Measurements from ENCODE around the gene FHAD1.
"Not testable (repeated sequence)": the region's sequence is repeated elsewhere in the genome, so short reads cannot be mapped to it uniquely, and the experiment has no call there.

The FHAD1 gene

GRCh38 chr1:15350151-15350550, 103.1 kb downstream of the FHAD1 start:
- no peak for DNase-seq

- DNase-seq = no peak
Measured at GRCh38 chr1:15350551-15351200, 103.7 kb downstream of the FHAD1 start.

GRCh38 chr1:15351310-15351709, 104.3 kb downstream of the FHAD1 start:
- DNase-seq = no peak

GRCh38 chr1:15352128-15352957, 105.3 kb downstream of the FHAD1 start:
- no peak for DNase-seq

- DNase-seq = no peak
Measured at GRCh38 chr1:15353839-15354579, 107.0 kb downstream of the FHAD1 start.

GRCh38 chr1:15354580-15354965, 107.5 kb downstream of the FHAD1 start:
- no peak for DNase-seq

- DNase-seq = no peak
Measured at GRCh38 chr1:15355968-15356625, 109.1 kb downstream of the FHAD1 start.

- no peak for DNase-seq
Measured at GRCh38 chr1:15357612-15358207, 110.7 kb downstream of the FHAD1 start.

- no peak for DNase-seq
Measured at GRCh38 chr1:15358565-15359133, 111.6 kb downstream of the FHAD1 start.

- DNase-seq = no peak
Measured at GRCh38 chr1:15360700-15361099, 113.7 kb downstream of the FHAD1 start.

- no peak for DNase-seq
Measured at GRCh38 chr1:15362096-15362736, 115.2 kb downstream of the FHAD1 start.

- no peak for DNase-seq
Measured at GRCh38 chr1:15362737-15363128, 115.7 kb downstream of the FHAD1 start.

- DNase-seq = no peak
Measured at GRCh38 chr1:15364740-15365139, 117.7 kb downstream of the FHAD1 start.

- DNase-seq = no peak
Measured at GRCh38 chr1:15368888-15369287, 121.9 kb downstream of the FHAD1 start.

GRCh38 chr1:15370268-15370667, 123.2 kb downstream of the FHAD1 start:
- no peak for DNase-seq

GRCh38 chr1:15370781-15371520, 123.9 kb downstream of the FHAD1 start:
- DNase-seq = no peak

- DNase-seq = no peak
Measured at GRCh38 chr1:15371610-15372545, 124.9 kb downstream of the FHAD1 start.

- DNase-seq = no peak
Measured at GRCh38 chr1:15378729-15379128, 131.7 kb downstream of the FHAD1 start.

- not testable (repeated sequence) for DNase-seq
Measured at GRCh38 chr1:15379151-15379550, 132.1 kb downstream of the FHAD1 start.

Measured in NCI-H1105 (cell line).